HFF-Myc (cell line): ENCODE data around the gene PAWR.

Experiments used
- DNase-seq: peaks from one replicate; pipeline ENCODE4 v3.0.0-alpha.2; 2011; ENCODE audit warnings: low read depth; ENCODE audit errors: extremely low read depth
- H3K4me3 ChIP-seq: replicated peaks from 2 replicates; pipeline ENCODE4 v1.5.1; 2011; ENCODE audit warnings: low read depth, mild to moderate bottlenecking, control low read depth, low read length
- TF ChIP-seq, protein P1 (sequence below): IDR thresholded peaks from 2 replicates; pipeline ENCODE4 v1.5.1; 2012; ENCODE audit warnings: mild to moderate bottlenecking, low read depth, low read length, control low read depth; ENCODE audit errors: missing control alignments

Gene PAWR

GRCh38 chr12:79597910-79598309 is 92.9 kb downstream of the PAWR start:
- H3K4me3 ChIP-seq, result no peak overlapping the region
- DNase-seq, result no peak
- TF ChIP-seq, protein P1, sequence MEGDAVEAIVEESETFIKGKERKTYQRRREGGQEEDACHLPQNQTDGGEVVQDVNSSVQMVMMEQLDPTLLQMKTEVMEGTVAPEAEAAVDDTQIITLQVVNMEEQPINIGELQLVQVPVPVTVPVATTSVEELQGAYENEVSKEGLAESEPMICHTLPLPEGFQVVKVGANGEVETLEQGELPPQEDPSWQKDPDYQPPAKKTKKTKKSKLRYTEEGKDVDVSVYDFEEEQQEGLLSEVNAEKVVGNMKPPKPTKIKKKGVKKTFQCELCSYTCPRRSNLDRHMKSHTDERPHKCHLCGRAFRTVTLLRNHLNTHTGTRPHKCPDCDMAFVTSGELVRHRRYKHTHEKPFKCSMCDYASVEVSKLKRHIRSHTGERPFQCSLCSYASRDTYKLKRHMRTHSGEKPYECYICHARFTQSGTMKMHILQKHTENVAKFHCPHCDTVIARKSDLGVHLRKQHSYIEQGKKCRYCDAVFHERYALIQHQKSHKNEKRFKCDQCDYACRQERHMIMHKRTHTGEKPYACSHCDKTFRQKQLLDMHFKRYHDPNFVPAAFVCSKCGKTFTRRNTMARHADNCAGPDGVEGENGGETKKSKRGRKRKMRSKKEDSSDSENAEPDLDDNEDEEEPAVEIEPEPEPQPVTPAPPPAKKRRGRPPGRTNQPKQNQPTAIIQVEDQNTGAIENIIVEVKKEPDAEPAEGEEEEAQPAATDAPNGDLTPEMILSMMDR, result no peak

GRCh38 chr12:79596719-79597350 is 93.9 kb downstream of the PAWR start:
- no peak for DNase-seq
- TF ChIP-seq, protein P1, result no peak
- H3K4me3 ChIP-seq, result no peak overlapping the region

- TF ChIP-seq, protein P1, result no peak
- no peak overlapping the region for H3K4me3 ChIP-seq
- no peak for DNase-seq
Measured at GRCh38 chr12:79595273-79595672, 95.5 kb downstream of the PAWR start.

DNA sequence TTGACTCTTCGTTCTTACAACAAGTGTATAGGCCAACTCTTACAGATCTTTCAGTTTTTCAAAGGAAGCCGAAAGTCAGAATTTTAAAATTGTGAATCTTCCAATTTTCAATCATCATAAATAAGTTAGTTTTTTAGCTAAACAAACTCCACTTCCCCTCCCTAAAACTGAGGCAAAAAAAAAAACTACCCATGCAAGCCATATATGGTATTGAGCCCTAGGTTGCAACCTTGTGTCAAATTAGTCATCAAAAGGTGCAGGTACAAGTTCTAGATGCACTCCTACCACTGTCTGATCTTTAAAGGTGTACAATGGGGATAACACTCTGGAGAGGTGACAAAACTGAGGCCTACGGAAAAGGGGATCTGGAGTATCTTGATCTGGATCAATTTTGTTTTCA is 97.9 kb downstream of the PAWR start:
- no peak for DNase-seq
- H3K4me3 ChIP-seq, result no peak overlapping the region
- TF ChIP-seq, protein P1, result no peak

- no peak for DNase-seq
- H3K4me3 ChIP-seq, result no peak overlapping the region
- TF ChIP-seq, protein P1, result no peak
Measured at GRCh38 chr12:79591988-79592387, 98.8 kb downstream of the PAWR start.

DNA sequence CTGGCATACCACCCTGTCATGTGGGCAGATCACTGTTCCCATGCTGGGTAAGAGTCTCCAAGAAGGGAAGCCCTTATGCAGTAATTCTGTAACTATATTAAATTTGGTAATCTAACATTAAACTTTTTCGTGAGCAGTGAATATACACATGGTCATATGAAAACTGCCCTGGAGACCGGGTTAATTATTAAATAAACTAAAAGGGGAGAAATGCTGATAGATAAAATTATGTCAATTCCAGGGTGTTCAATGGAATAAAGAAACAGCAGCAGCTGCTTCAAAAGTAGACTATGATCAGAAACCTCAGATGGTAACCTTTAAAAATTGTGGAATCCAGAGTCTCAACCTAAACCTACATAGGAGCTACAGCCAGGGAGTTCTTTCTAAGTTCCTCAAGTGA is 100.0 kb downstream of the PAWR start:
- H3K4me3 ChIP-seq, result no peak overlapping the region
- no peak for DNase-seq
- TF ChIP-seq, protein P1, result no peak

DNA sequence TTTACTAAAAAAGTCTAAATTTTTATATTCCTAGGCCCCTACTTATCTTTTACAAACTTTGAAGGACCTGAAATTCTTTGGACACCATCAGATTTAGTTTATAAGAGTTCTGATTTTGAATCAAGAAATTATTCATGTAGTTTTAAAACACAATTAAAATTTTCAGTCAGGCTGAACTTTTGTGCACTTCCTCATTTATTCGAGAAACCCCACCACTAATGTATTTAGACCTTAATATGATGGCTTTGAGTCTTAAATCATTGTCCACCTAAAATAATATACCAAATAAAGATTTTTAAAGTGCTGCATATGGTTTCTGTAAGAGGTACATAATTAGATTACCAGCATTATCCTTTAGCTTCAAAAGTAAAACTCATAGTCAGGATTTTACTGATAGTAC is 103.4 kb downstream of the PAWR start:
- TF ChIP-seq, protein P1, result no peak
- no peak for DNase-seq
- no peak overlapping the region for H3K4me3 ChIP-seq
